Loucy (cell line): ENCODE measurements around the gene MEGF8.

Source experiments
- H2AFZ ChIP-seq: fragments of 200-600 bp; sonication (generic); 2 replicates; pipeline ENCODE4 v1.6.0; 2016; ENCODE audit warnings: antibody characterized with exemption, mild to moderate bottlenecking, low read length, moderate library complexity
- H3F3A ChIP-seq: fragments of 200-600 bp; 2 replicates; pipeline ENCODE4 v1.6.0; 2016; ENCODE audit warnings: antibody characterized with exemption, low read depth, mild to moderate bottlenecking
- H3K27me3 ChIP-seq: fragments of 200-600 bp; sonication (generic); 2 replicates; pipeline ENCODE4 v1.6.1; 2014; ENCODE audit warnings: low read length, mild to moderate bottlenecking; ENCODE audit not compliant: insufficient read depth, poor library complexity, severe bottlenecking
- H3K36me3 ChIP-seq: fragments of 200-600 bp; sonication (generic); 2 replicates; pipeline ENCODE4 v1.6.1; 2016; ENCODE audit warnings: low read length; ENCODE audit not compliant: insufficient read depth
- H3K4me1 ChIP-seq: fragments of 200-600 bp; sonication (generic); 2 replicates; pipeline ENCODE4 v1.5.1; 2014; ENCODE audit warnings: low read length, mild to moderate bottlenecking; ENCODE audit not compliant: insufficient read depth, poor library complexity, severe bottlenecking
- H3K4me2 ChIP-seq: fragments of 200-600 bp; sonication (generic); 2 replicates; pipeline ENCODE4 v1.6.0; 2014; ENCODE audit warnings: antibody characterized with exemption, low read length, low read depth, mild to moderate bottlenecking; ENCODE audit not compliant: poor library complexity, severe bottlenecking
- H3K4me3 ChIP-seq: fragments of 200-600 bp; sonication (generic); 2 replicates; pipeline ENCODE4 v1.5.1; 2014; ENCODE audit warnings: low read length, mild to moderate bottlenecking, mixed read lengths; ENCODE audit not compliant: poor library complexity, severe bottlenecking
- H3K79me2 ChIP-seq: fragments of 200-600 bp; sonication (generic); 2 replicates; pipeline ENCODE4 v1.6.1; 2014; ENCODE audit warnings: low read length; ENCODE audit not compliant: insufficient read depth
- H3K9ac ChIP-seq: fragments of 200-600 bp; sonication (generic); 2 replicates; pipeline ENCODE4 v1.6.0; 2014; ENCODE audit warnings: mild to moderate bottlenecking, low read depth, low read length, moderate library complexity; ENCODE audit not compliant: poor library complexity, severe bottlenecking
- H3K9me2 ChIP-seq: fragments of 200-600 bp; sonication (generic); replicated peaks from 2 replicates; pipeline ENCODE4 v1.6.1; 2016; ENCODE audit warnings: low read depth, low read length, mixed read lengths
- H3K9me3 ChIP-seq: fragments of 200-600 bp; sonication (generic); 2 replicates; pipeline ENCODE4 v1.6.1; 2014; ENCODE audit warnings: mild to moderate bottlenecking, antibody characterized with exemption, low read length, low read depth; ENCODE audit not compliant: insufficient read depth
- H4K20me1 ChIP-seq: fragments of 200-600 bp; sonication (generic); 2 replicates; pipeline ENCODE4 v1.6.0; 2014; ENCODE audit warnings: antibody characterized with exemption, low read length, mild to moderate bottlenecking; ENCODE audit not compliant: insufficient read depth, poor library complexity, severe bottlenecking
- CTCF ChIP-seq: fragments of 200-600 bp; sonication (generic); conservative IDR thresholded peaks from 2 replicates; pipeline ENCODE4 v1.5.1; 2014; ENCODE audit warnings: mild to moderate bottlenecking, antibody characterized with exemption, low read length
- EZH2phosphoT487 ChIP-seq: fragments of 200-600 bp; IDR thresholded peaks from 2 replicates; pipeline ENCODE4 v1.6.1; 2018; ENCODE audit warnings: antibody characterized with exemption, mild to moderate bottlenecking, moderate library complexity, borderline replicate concordance

The MEGF8 gene

GRCh38 chr19:42401365-42402303, 76.2 kb downstream of the MEGF8 start:
- no peaks in the 10 kb centered on the region for H3K9me2 ChIP-seq
- no peaks in the 10 kb centered on the region for H3K9me3 ChIP-seq
- H3K36me3 ChIP-seq: no peaks in the 10 kb centered on the region; the same call in 1 of the 2 replicates
- peak overlapping the region; percentile 89 for H3K4me2 ChIP-seq
- peak overlapping the region; percentile 85 for H2AFZ ChIP-seq
- peaks cover 15% of the 10 kb centered on the region; the same call in 1 of the 2 replicates for H3K79me2 ChIP-seq
- TF ChIP-seq CTCF: peak; percentile 85
- TF ChIP-seq EZH2phosphoT487: no peak
- peak overlapping the region; percentile 76 for H3K9ac ChIP-seq
- H3K4me1 ChIP-seq: peaks cover 16% of the 10 kb centered on the region
- peak overlapping the region; percentile 78 for H3K4me3 ChIP-seq
- H4K20me1 ChIP-seq: no peaks in the 10 kb centered on the region
- no peaks in the 10 kb centered on the region for H3F3A ChIP-seq
- H3K27me3 ChIP-seq: no peaks in the 10 kb centered on the region

- peaks cover 12% of the 10 kb centered on the region for H3K4me1 ChIP-seq
- no peaks in the 10 kb centered on the region for H3K27me3 ChIP-seq
- TF ChIP-seq CTCF (no peak), EZH2phosphoT487 (no peak)
- peaks cover 10% of the 10 kb centered on the region; the same call in 1 of the 2 replicates for H3K79me2 ChIP-seq
- H3K4me2 ChIP-seq: peak overlapping the region; percentile 89
- no peaks in the 10 kb centered on the region for H3K9me3 ChIP-seq
- peak overlapping the region; percentile 76 for H3K9ac ChIP-seq
- no peaks in the 10 kb centered on the region for H3F3A ChIP-seq
- H3K4me3 ChIP-seq: peak overlapping the region; percentile 78
- no peaks in the 10 kb centered on the region; the same call in 1 of the 2 replicates for H3K36me3 ChIP-seq
- no peaks in the 10 kb centered on the region for H3K9me2 ChIP-seq
- H2AFZ ChIP-seq: no peak overlapping the region
- no peaks in the 10 kb centered on the region for H4K20me1 ChIP-seq
Measured at GRCh38 chr19:42402376-42403116, 77.1 kb downstream of the MEGF8 start.

GRCh38 chr19:42403586-42403985, 78.2 kb downstream of the MEGF8 start:
- H3K4me1 ChIP-seq: peaks cover 6% of the 10 kb centered on the region
- H3F3A ChIP-seq: no peaks in the 10 kb centered on the region
- H3K9ac ChIP-seq: no peak overlapping the region
- peaks cover 4% of the 10 kb centered on the region; the same call in 1 of the 2 replicates for H3K79me2 ChIP-seq
- no peaks in the 10 kb centered on the region for H3K27me3 ChIP-seq
- H3K36me3 ChIP-seq: no peaks in the 10 kb centered on the region; the same call in 1 of the 2 replicates
- H2AFZ ChIP-seq: no peak overlapping the region
- no peak overlapping the region for H3K4me2 ChIP-seq
- TF ChIP-seq CTCF: no peak
- TF ChIP-seq EZH2phosphoT487: no peak
- H3K9me2 ChIP-seq: no peaks in the 10 kb centered on the region
- H3K9me3 ChIP-seq: no peaks in the 10 kb centered on the region
- H3K4me3 ChIP-seq: no peak overlapping the region
- H4K20me1 ChIP-seq: no peaks in the 10 kb centered on the region
